GM03348 (cell line): ENCODE data around the gene PARP1.

Experiments used
- DNase-seq: peaks from one replicate; pipeline ENCODE4 v3.0.0; 2012; ENCODE audit warnings: low spot score

Gene PARP1

DNA sequence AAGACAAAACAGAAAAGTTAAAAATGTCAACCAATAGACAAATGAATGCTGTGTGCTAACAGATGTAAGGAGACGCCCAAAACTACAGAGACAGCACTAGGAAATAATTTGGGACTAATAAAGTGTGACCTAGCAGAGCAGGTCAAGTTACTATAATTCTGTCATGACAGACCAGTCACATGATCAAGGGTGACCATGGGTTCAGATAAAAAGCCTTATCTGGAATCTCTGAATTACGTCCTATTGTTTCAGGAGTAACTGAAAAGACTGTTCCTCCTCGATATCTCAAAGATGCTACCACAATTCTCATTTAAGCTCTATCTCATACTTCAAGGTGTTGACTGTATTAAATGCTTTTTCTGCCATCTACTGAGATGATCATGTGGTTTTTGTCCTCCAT, 31.6 kb downstream of the PARP1 start:
- no peak for DNase-seq

DNA sequence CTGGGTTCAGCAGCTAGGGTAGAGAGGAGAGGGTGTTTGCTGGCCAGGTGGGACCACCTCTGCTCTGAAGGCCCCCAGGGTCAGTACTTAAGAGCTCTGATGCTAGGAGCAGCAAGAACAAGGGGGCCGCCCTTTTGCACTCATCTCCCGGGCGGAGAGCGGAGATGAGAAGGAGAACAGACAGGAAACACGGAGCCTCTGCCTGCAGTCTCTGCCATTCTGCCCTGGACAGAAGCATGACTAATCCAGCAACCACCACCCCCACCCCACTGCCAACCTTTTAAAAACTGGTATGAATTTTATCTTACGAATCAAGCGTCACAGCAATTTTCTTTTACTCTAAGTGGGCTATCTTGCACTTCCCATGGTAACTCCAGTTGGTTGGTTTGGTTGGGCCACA, 34.5 kb downstream of the PARP1 start:
- no peak for DNase-seq

- no peak for DNase-seq
Measured at GRCh38 chr1:226372885-226373284, 35.0 kb downstream of the PARP1 start.

- no peak for DNase-seq
Measured at GRCh38 chr1:226371866-226372490, 35.9 kb downstream of the PARP1 start.

DNA sequence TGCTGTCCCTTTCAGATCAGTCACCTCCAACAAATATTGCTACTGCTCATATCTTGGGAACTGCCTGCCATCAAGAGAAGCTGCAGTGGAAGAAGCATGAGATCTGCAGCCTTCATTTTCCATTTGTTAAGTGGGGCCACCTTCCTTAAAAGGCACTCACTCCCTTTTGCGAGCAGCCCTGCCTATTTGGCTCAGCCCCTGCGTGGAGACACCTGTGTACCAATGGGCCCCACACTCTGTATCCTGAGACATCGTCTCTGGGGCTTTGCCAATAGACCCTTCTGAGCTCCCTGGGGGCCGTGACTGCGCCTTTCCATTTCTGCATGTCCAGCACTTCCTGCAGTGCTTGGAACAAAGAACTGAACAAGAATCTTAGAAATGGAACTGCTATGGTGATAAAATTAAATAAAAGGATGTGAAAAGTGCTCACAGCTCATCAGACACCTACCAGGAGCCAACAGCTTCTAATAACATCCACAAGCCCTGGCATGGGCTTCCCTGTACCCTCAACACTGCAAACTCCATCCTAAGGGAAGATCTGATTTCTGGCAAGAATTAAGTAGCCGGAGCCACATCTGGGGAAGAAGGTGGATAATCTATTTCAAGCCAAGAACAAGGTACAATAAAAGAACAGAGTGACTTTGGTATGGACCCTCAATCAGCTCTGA, 36.7 kb downstream of the PARP1 start:
- no peak for DNase-seq

- no peak for DNase-seq
Measured at GRCh38 chr1:226370144-226370923, 37.6 kb downstream of the PARP1 start.

DNA sequence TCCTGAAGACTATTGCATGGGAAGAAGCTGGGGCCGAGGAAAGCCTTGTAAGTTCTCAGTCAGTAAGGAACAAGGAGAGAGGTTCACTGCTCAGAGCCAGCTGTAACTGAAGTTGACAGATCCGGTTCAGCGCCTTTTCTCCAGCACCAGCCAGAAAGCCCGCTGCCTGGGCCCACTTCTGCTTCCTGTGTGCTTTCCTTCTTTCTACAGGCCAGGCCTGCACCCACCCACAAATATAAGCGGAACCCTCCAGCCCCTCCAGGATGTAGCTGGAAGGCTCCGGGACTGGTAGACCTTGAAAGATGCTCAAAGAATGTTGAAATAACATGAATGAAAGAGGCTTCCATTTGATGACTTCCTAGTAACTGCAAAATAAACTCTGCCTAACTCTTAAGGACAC, 38.8 kb downstream of the PARP1 start:
- DNase-seq: no peak

DNA sequence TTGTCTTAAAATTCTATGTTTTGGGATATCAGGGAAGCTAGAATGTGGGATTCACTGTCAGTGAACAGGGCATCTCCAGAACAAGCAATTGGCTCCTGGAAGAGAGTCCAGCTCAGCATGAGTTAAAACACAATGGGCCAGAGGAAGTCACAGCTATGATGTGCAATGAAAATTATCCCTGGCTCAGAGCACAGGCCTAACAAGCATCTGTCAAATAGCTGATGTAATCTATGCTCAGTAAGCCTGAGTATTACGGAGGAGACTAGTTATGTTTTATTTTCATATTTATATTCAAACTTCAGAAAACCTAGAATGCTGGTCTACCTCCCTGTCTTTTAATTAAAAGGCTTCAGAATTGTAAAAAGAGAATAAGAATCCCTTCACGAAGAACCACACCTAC, 41.6 kb downstream of the PARP1 start:
- DNase-seq: no peak

GRCh38 chr1:226365831-226366231, 42.1 kb downstream of the PARP1 start:
- no peak for DNase-seq

DNA sequence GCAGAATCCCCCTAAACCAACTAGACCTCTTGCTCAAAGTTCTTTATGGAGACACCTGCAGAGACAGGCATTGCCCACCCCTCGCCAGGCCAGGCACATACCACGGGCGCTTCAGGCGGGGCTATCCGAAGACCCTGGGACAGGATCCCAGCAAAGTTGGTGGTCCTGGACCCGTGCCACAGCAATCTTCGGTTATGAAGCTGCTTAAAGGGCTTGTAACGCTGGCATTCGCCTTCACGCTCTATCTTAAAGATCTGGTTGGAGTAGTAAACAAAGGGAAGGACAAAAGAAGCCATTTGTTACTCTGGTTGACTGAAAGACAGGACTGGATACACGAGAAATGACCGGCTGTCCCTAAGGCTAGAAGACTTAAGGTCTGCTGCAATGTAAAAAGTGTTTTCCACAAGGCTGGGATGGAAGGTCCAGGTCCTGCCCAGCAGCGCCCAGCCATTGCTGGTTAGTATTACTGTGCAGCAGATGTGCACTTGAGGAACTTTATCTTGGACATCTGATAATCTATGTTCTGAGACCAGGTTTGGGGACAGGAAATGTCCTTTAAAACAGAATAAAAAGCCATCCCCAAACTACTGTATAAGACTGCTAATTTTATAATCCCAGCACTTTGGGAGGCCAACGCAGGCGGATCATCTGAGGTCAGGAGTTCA, 42.9 kb downstream of the PARP1 start:
- DNase-seq: no peak

- DNase-seq: no peak
Measured at GRCh38 chr1:226364514-226364899, 43.4 kb downstream of the PARP1 start.

DNA sequence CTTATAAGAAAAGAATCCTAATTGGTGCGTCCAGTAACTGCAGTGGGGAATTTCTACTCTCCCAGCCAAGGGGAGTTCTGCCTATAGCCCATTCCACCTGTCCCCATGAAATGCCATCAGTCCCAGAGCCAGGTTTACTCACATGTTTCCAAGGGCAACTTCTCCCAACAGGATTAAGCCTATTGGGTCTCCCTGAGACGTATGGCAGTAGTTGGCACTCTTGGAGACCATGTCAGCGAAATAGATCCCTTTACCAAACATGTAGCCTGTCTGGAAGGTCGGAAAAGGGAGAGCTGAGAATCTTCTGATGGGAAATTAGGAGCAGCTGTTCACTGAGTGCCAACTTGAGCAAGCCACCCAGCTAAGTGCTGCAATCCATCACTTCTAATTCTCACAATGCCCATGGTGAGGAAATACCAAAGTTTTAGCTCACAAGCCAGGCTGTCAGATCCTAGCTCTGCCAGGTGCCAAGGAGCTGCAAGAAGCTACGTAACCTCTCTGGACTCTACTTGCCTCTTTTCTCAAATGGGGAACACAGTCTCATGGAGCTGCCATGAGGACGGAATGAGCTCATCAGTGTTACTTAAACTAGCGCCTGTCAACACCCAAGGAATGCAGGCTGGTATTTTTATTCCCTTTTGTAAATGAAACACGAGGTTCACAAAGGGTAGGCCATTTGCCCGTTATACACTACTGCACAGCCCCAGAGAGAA, 43.9 kb downstream of the PARP1 start:
- no peak for DNase-seq

DNA sequence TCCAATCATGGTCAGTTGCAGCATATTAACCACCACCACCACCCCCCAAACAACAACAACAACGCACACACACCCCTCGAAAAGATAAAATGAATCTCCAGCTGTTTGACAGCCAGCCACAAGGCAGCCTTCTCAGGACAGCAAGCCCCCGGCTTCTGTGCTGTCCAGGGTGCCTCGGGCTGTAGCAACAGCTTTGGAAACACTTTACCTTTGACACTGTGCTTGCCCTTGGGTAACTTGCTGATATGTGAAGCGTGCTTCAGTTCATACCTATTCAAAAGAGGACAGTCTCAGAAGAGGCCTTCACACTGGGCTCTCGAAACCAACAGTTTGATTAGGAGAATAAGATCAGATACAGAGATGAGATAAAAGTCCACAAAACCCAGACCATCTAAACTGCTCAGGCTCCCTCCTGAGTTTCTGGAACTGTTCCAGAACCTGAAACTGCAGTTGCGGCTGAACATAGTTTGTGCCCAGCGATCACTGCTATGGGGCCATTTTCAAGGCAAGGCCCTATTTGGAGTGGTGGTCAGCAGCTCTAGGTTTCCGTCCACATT, 44.9 kb downstream of the PARP1 start:
- DNase-seq: no peak

GRCh38 chr1:226362361-226362760, 45.5 kb downstream of the PARP1 start:
- DNase-seq: no peak

DNA sequence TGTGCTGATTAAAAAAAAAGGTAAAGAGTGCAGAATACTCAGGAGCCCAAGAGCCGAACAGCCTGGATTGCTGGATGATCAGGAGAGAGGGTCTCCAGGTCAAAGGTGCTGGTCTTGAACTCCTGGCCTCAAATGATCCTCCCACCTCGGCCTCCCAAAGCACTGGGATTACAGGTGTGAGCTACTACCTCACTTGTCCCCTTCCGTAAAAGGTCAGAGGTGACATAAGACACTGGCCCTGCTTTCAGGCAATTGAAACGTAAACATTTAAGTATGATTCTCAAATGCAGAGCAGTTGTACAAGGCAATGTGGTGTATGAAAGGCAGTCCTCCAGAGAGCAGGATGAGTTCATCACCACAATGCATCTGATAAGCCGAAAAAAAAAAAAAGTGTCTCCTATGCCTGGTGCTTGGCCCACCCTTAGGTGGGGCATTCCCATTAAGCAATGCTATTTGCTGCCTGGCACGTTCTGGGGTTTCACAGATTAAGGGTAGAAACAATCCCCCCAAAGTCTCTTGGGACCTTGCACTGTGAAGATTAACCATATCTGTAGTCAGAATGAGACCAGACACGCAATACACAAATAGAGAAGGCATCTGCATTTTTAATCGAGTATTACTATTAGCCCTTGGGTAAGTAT, 47.7 kb downstream of the PARP1 start:
- no peak for DNase-seq

- DNase-seq: no peak
Measured at GRCh38 chr1:226357416-226357815, 50.5 kb downstream of the PARP1 start.

GRCh38 chr1:226355669-226356551, 52.0 kb downstream of the PARP1 start:
- DNase-seq: no peak

- DNase-seq: no peak
Measured at GRCh38 chr1:226355016-226355415, 52.9 kb downstream of the PARP1 start.

DNA sequence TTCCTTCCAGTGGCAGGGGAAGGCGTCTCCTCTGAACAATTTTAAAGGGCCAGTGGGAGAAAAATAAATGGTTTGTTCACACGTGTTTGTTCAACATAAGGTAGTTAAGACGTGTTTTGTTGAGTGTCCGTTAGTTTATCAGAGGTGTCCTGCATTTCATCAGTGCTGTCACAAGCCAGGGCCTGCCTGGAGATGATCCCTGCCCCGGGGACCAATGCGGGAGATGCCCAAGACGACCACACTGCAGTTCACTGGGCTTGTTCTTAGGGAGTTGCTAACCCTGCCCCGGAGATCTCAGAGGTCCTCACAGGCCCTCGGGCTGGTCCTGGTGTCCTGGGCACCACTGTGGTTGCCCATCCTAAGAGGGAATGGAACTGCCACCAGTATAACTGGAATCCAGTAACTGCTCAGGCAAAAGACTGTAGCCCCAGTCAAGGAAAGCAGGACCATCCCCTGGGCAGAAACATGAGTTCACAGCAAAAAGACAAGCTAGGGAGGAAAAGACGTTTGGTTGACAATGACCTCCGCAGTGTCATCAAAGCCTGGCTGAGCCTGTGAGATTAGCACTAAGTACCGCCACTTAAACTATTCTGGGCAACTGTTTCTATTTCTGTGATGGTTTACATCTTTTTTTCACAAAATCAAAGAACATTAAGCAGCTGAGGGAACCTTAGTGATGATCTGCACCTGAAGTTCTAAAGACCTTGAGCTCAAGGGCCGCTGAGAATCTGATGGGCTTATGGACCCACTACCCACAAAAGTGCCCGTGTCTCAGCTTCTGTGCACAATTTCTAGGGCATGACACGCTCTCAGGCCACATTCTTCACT, 54.0 kb downstream of the PARP1 start:
- DNase-seq: no peak
